HG02763 (cell line): ENCODE results near the gene GYS1.
"Not testable (repeated sequence)": the region's sequence is repeated elsewhere in the genome, so short reads cannot be mapped to it uniquely, and the experiment has no call there.

ENCODE experiments used
- ATAC-seq: cut with Tn5 transposase; IDR thresholded peaks from one replicate; pipeline ENCODE4 v1.9.1; 2021; ENCODE audit warnings: mild to moderate bottlenecking, moderate library complexity; ENCODE audit not compliant: unreplicated experiment

GYS1 gene

DNA sequence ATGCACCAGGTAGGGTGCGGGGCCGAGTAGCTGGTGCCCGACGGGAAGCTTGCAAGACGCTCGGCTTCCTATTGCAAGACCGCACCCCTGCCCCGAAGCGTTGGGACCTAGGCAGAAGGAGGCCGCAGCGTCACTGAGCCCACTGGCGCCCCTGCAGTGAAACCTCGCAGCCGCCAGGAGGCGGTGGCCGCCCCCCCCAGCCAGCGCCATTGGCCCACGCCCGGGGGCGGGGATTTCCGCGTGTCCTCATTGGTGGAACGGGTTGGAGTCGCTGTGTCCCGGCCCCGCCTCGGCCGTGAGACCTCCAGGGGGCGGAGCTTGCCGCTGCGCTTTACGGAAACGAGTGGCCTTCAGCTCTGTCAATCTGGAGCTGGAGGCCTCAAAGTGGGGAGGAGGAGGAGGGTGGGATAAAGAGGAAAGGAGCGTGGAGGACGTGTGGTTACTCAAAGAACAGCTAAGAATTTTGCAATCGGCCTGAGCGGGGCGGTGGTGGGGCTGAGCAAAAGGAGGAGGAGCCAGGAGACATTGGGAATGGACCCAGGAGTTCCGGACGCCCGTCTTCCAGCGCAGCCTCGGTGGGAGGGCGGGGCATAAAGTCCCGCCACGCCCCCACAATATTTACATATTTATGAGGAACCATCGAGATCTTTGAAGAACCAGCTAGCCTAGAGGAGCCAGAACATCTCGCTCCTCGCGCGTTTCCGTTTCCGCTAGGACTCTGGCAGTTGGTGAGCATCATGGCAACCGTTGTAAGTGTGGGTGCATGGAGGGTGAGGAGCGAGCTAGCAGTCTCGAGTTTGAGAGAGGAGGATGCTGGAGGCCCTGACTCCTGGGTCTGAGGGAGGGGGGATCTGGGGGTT lies at the start of gene GYS1, which contains the start of gene RUVBL2:
TSS of gene GYS1 (minus strand) at position 135 of the 860 bp plus-strand sequence. CDS start 197 bp downstream, outside the sequence.
TSS of gene RUVBL2 (plus strand) at position 713 of the 860 bp plus-strand sequence. CDS start at position 738, 25 bp downstream.
- ATAC-seq: peak; percentile 86

DNA sequence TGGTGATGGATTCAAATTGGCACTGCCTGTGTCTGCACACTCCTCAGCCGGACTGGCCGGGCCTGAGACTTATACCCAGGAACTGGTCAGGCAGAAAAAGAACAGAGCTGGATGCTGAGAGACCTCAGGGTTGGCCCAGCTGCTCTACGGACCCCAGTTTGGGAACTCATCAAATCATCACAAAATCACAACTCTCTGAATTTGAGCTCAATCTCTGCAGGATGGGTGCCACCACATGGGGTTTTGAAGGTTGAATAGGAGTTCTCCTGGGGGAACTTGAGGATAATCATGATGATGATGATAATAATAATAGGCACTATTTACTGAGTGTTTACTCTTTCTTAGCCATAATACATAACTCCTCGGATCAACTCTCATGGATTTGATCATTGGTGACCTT lies 49.6 kb upstream of the GYS1 start:
- ATAC-seq: not testable (repeated sequence)

DNA sequence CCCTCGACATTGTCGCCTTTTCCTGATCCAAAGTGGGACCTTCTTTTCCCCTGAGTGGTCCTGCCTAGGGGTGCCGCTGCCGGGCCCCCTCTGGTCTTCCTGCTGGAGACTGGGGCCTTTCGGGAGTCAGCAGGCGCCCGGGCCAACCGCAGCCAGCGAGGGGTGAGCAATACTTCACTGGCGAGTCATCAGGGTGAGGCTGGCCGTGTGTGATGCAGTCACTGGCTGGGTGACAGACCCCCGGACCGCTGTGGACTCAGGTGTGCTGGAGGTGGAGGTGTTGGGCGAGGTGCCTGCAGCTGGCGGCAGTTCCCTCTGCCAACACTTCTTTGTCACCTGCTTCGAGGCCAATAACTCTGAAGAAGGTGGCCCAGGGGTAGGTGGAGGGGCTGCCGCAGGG lies 49.1 kb upstream of the GYS1 start:
- no peak for ATAC-seq

DNA sequence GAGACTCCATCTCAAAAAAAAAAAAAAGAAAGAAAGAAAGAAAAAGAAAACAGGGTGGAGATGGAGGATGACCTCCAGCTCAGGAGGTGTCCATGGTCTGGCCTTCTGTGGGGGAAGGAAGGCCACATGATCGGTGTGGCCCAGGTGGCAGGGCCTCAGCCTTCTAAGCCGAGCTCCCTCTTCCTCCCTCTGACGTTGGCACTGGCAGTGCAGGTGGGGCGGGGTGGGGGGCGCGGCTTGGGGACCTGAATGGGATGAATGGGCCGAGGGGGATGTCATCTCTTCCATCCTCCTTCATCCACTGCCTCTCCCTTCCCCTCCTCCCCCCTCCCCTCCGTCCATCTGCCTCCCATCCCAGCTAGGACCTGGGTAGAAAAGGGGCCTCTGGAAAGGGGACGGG lies 46.6 kb upstream of the GYS1 start:
- not testable (repeated sequence) for ATAC-seq

- ATAC-seq: not testable (repeated sequence)
These were observed 45.6 kb upstream of the GYS1 start for GRCh38 chr19:49038557-49039276.

- ATAC-seq: not testable (repeated sequence)
These were observed 45.0 kb upstream of the GYS1 start for GRCh38 chr19:49038111-49038510.

DNA sequence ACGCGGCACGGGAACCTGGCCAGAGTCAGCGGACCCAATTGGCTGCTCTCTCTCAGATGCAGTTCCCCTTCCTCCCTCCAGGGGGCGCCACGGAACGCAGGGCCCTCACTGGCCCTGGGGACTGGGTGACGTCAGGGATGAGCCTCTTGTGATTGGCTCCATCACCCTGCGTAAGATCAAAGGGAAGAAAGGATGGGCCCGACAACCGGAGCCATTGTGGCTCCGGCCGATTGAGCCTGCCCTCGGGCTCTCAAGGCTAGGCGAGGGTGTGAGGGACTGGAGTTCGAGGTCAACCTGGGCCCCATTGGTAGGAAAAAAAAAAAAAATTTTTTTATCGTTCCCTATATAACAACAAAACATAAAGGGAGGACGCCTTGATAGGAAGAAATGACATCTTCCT lies 43.7 kb upstream of the GYS1 start, which contains the start of gene CGB1:
TSS of gene CGB1 (minus strand) at position 81 of the 400 bp plus-strand sequence. CDS start 184 bp downstream, outside the sequence.
- not testable (repeated sequence) for ATAC-seq

- ATAC-seq: not testable (repeated sequence)
These were observed 38.7 kb upstream of the GYS1 start, which contains the start of gene CGB2 for GRCh38 chr19:49031642-49032301. Gene CGB2 (plus strand): TSS chr19:49031890. CDS start chr19:49032096, 206 bp downstream.

DNA sequence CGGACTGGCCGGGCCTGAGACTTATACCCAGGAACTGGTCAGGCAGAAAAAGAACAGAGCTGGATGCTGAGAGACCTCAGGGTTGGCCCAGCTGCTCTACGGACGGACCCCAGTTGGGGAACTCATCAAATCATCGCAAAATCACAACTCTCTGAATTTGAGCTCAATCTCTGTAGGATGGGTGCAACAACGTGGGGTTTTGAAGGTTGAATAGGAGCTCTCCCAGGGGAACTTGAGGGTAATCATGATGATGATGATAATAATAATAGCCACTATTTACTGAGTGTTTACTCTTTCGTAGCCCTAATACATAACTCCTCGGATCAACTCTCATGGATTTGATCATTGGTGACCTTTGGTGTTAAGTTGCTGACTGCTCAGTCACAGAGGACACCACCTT lies 37.2 kb upstream of the GYS1 start:
- not testable (repeated sequence) for ATAC-seq

DNA sequence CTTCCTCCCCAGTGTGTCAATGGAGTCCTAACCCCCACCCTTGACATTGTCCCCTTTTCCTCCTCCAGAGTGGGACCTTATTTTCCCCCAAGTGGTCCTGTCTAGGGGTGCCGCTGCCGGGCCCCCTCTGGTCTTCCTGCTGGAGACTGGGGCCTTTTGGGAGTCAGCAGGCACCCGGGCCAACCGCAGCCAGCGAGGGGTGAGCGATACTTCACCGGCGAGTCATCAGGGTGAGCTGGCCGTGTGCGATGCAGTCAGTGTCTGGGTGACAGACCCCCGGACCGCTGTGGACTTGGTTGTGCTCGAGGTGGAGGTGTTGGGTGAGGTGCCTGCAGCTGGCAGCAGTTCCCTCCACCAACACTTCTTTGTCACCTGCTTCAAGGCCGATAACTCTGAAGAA lies 36.6 kb upstream of the GYS1 start:
- ATAC-seq: not testable (repeated sequence)

DNA sequence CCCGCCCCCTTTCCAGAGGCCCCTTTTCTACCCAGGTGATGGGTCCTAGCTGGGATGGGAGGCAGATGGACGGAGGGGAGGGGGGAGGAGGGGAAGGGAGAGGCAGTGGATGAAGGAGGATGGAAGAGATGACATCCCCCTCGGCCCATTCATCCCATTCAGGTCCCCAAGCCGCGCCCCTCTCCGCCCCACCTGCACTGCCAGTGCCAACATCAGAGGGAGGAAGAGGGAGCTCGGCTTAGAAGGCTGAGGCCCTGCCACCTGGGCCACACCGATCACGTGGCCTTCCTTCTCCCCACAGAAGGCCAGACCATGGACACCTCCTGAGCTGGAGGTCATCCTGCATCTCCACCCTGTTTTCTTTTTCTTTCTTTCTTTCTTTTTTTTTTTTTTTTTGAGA lies 35.6 kb upstream of the GYS1 start:
- not testable (repeated sequence) for ATAC-seq

DNA sequence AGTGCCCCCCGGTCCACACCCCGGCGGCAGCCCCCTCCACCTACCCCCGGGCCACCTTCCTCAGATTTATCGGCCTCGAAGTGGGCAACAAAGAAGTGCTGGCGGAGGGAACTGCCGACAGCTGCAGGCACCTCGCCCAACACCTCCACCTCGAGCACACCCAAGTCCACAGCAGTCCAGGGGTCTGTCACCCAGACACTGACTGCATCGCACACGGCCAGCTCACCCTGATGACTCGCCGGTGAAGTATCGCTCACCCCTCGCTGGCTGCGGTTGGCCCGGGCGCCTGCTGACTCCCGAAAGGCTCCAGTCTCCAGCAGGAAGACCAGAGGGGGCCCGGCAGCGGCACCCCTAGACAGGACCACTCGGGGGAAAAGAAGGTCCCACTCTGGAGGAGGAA lies 32.5 kb upstream of the GYS1 start:
- not testable (repeated sequence) for ATAC-seq

DNA sequence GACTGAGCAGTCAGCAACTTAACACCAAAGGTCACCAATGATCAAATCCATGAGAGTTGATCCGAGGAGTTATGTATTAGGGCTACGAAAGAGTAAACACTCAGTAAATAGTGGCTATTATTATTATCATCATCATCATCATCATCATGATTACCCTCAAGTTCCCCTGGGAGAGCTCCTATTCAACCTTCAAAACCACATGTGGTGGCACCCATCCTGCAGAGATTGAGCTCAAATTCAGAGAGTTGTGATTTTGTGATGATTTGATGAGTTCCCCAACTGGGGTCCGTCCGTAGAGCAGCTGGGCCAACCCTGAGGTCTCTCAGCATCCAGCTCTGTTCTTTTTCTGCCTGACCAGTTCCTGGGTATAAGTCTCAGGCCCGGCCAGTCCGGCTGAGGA lies 32.0 kb upstream of the GYS1 start:
- ATAC-seq: not testable (repeated sequence)

DNA sequence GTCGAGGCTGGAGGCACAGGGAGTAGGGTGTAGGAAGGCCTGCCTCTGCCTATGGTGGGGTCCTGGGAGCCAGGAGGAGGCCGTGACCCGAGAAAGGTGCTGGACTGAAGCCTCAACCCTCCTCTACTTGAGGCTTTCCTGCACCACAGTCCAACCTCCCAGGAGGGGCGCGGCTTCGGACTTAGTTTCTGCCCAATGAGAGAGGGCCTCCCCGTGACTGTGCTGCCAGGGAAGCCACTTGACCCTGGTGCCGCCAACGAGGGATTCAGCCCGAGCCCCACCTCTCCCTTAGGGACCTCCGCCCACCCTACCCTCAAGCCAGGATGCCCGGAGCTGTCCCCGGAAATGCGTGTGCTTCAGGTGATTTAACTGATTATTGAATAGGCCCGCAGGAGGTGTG lies 31.1 kb upstream of the GYS1 start, which contains the start of gene CGB3:
TSS of gene CGB3 (minus strand) at position 101 of the 400 bp plus-strand sequence. CDS start 362 bp downstream, outside the sequence.
- ATAC-seq: not testable (repeated sequence)

DNA sequence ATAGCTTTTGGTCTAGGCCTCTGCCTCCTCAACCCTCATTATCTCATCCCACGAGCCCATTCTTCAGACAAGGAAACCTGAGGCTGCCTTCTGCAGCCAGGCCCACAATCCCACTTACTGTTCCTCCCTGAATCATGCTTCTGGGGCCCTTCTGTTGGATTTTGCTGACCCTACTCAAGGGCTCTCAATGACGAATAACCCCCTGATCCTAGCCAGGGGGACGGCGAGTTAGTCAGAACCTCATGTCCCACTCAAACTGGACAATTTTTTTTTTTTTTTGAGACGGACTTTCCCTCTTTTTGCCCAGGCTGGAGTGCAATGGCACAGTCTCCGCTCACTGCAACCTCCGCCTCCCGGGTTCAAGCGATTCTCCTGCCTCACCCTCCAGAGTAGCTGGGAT lies 29.0 kb upstream of the GYS1 start:
- ATAC-seq: no peak

DNA sequence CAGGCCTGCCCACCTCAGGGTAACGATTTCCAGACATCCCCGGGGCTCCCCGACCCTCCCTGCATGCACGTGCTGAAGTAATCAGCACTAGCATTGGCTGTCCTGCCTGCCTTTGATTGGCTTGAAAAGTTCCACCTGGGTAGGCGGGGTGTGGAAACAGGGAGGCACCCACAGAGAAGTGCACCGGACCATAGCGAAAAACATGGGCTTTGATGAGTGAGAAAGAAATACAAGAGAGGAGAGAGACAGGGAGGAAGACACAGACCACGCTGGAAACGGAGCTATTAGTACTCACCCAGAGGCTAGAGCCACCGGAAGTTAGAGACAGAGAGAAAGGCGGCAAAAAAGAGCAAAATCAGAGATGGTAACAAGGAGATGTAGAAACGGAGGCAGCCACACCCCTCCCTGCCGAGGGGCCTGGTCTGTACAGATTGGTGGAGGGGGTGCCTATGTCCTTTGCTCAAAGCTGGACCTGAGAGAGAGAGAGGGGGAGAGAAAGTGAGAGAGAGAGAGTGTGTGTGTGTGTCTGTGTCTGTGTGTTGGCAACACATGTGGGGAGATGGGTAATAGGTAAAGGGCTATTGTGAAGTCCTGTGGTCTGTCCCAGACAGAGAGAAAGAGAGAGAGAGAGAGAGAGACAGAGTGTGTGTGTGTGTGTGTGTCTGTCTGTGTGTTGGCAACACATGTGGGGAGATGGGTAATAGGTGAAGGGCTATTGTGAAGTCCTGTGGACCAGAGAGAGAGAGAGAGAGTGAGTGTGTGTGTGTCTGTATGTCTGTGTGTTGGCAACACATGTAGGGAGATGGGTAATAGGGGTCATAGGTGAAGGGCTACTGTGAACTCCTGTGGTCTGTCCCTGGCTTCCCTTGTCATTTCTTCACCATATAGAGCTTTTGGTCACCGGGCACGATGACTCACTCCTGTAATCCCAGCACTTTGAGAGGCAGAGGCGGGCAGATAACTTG lies 28.1 kb upstream of the GYS1 start:
- no peak for ATAC-seq

- no peak for ATAC-seq
These were observed 27.2 kb upstream of the GYS1 start for GRCh38 chr19:49020342-49020741.

DNA sequence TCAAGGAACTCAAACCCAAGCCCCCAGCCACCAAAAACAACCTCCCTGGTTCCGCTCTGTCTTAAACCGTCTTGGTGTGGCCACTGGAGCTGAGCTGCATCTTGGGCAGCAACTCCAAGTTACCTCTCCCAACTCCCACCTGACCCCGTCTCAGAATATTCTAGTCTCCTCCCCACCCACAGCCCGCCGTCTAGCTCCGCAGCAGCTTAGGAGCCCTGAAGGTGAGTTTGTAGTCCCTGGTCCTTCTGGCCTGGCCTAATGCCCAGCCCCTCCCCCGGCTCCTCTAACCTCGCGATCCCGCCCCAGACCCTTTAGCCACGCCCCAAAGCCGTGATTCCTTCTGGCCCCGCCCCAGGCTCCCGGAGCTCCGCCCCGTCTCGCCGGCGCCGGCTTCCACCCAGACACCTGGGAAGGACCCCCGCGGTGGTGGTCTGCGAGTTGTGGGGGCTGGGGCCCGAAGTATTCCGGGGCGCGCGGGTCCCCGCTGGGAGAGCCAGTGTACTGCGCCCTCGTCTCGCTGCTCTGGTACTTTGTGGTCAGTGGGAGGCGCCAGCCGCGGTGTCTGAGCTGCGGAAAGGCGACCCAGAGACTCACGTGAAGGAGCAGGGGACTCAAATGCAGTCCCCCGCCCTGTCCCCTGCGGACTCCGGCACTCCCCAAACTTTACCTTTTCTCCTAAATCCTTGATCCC lies 26.3 kb upstream of the GYS1 start:
- no peak for ATAC-seq
